GM19193 (cell line): ENCODE measurements around the gene AGPAT1.

Experiments
- POLR2A ChIP-seq: IDR thresholded peaks from 4 replicates; pipeline ENCODE4 v1.6.1; 2011; ENCODE audit not compliant: insufficient read depth, insufficient read length; ENCODE audit errors: extremely low read depth

AGPAT1 gene

DNA sequence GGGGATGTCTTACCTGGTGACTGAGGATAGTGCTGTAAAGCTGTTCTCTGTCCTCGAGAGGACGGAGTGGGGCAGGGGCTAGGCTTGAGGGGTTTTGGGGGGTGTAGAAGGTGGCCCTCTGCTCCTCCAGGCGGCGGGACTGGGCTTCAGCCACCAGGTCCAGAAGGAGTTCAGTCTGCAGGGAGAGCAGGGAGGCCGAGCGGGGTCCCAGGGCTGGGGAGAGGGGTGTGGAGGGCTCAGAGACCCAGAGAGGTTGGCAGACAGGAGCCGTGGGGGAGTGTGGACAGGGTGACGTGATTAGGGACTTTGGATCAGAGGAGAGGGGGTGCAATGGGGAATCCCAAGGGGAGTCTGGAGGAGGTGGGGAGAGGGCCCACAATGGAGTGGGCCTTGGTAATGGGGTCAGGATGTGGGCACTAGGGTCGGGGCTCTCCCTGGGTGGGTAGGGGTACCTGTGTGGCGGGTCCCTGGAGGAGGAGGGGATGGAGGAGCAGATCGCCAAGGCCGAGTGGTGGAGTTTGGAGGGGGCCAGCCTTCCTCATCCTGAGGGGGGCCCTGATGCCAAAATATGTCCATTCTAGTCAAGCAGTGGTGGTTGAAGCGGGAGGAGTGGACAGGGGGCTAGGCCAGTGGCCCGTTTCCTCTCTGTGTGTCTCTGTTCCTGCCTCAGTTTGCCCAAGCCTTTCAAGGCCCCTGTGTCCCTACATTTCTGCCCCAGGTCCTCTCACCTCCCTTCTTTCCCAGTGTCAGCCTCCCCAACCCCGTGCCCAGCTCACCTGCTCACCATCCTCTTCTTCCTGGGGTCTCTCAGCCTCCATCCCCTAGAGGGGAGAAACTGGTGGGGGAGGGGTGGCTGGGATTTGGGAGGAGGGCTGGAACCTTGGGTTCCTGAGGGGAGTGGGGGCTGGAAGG lies 16.1 kb upstream of the AGPAT1 start:
- TF ChIP-seq POLR2A: peak; percentile 34

DNA sequence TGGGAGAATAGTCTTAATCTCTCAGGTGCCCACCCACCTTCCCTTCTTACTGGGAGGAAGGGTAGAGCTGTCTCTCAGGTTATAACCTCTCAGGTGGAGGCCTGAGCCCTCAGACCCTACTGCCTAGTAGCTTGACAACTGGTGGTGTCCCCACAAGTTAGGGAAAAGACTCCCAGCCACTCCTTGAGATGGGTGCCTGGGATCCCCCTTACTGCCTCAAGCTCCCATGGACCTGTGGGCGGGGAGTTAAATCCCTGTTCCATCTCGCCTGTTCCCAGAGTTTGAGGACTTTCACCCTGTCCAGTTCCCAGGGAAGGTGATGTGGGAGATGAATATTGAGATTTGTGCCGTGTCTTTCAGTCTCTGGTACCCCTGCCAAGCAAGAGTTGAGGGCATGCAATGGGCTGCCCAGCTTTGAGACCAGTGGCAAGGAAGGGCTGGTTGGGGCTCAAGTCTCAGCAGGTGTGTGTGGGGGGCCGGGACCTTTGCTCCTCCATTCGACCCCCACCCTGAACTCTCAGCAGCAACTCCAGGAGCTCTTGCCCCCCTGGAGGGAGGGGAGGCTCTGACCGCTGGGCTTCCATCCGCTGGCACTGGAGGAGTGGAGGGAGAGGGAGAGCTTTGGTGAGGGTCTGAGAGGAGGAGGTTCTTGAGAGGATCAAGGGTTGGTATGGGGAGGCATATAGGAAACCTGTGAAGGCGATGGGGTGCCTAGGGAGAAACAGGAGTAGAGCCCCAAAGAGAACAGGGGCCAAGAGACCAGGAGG lies 15.2 kb upstream of the AGPAT1 start:
- TF ChIP-seq POLR2A: peak; percentile 19

DNA sequence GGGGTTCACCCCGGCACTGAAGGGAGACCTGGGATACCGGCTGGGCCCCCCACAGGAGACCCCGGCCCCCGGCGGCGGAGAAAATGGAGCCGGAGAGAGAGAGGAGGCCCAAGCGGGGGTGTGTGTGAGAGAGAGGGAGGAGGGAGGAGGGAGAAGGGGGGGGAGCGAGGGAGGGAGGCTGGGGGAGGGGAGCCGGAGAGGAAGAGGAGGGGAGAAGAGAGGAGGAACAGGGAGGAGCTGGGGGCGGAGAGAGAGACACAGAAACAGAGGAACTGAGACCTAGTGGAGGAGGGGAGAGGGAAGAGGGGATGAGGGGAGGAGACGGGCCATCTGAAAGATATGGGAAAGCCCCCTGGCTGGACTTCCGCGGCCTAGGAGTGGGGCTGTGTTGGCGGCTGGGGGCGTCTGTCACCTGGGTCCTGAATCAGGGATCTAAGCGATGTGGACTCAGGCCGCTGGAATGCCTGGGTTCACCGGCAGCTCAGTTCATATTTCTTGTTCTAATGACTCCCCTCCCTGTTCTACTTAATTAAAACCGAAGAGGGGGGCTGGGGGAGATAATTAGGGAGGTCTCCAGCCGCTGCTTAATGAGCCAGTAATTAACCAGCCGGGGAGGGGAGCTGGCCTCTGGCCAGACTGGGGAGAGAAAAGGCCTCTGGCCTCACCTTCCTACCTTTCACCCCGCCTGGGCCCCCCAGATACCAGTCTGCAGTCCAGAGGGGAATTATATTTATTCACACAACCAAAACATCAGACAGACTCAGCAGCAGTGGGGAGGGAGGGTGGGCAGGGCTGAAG lies 14.4 kb upstream of the AGPAT1 start, which contains the start of gene PBX2:
Gene PBX2 (minus strand): TSS at position 149 of the 798 bp plus-strand sequence. CDS start 287 bp downstream, outside the sequence.
- peak; percentile 73 for TF ChIP-seq POLR2A

DNA sequence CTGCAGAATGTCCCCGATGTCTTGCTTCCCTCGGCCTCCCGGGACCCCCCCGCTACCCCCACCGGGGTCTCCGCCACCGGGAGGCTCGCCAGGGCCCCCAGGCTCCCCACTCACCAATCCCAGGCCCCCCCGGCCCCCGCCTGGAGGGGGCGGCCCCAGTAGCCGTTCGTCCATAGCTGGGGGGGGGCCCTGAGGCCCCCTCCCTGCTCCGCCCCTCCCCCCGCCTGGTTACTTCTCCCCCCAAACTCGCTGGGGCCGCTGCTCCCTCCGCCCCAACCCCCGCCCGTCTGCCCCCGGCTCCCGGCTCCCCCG lies 13.8 kb upstream of the AGPAT1 start:
- TF ChIP-seq POLR2A: no peak

DNA sequence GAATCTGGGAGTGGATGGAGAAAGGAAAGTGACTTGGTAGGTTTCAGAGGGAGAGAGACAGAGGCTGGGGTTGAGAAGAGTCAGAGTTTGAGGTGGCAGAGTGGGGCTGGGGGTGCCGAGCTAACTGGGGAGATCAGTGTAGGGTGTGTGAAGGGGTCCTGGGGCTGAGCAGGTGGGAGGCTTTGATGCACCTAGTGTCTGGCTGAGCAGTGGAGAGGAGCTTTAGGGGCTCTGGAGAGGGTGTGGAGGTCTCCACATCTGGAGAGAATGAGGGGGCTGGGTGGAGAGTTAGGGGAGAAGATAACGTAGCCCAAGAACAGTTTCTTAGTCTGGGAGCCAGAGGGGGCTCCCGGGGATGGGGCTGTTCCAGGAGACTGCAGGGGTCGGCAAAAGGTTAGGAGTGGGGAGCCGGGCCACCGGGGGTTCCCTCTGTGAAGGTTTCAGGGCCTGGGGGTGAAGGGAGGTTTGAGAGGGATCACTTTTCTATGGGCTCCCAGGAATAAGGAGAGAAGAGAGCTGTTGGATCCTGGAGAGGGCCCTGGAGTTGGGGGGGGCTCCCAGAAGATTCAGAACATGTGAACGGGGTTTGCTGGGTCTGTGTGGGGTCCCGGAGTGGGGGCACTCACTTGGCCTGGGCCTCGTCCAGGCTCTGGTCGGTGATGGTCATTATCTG lies 13.3 kb upstream of the AGPAT1 start:
- TF ChIP-seq POLR2A: no peak

DNA sequence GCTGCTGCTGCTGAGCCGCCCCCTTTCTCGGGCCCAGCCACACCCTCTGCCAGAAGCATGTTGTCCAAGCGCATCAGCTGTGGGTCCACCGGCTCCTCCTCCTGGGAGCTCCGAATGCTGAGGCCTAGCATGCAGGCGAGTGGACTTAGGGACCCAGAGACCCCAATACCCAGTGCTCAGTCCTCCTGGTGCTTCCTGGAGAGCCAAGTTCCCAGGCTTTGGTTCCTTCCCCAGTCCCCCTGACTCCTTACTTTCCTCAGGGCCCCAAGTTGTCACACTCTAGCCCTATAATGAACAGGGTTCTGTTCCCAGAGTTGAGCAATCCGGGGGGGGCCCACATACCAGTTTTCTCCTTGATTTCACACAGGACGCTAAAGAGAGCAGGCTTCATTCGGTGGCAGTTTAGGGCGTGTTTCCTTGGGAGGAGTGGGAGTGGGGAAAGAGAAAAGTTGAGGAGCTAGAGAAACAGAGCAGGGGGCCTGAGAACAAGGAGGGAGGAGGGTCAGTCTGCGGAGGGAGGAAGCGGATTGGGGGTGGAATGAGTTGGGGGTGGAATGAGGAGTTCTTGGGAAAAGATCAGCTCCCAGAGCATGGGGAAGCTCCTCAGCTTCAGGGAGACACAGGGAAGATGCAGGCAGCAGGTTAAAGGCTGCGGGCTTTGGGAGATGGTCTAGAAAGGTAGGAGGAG lies 12.6 kb upstream of the AGPAT1 start:
- no peak for TF ChIP-seq POLR2A

DNA sequence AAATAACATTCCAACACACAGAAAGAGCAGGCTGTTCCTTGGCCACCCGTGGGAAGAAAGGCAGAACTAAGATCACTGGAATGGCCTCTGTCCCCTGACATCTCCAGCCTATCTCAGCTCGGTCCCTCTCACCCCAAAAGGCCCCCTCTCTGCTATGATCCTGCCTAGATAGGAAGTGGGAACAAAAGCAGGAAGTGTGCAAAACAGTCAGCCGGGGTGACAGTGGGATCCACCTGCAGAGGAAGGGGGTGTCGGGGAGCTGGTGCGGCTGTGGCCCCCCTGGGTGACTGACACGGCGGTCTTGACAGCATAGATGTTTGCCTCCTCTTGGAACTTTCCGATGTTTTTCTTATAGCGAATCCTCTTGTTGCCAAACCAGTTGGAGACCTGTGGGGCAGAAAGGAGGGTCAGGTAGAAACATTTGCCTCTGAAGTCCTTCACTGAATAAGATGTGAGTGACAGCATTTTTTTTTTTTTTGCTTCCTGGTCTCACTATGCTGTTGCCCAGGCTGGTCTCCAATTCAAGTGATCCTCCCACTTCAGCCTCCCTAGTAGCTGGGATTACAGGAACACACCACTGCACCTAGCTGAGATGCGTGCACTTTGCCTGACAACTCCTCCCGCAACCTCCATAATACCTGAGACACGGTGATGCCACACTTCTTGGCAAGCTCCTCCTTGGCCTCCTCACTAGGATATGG lies 11.3 kb upstream of the AGPAT1 start:
- TF ChIP-seq POLR2A: no peak

DNA sequence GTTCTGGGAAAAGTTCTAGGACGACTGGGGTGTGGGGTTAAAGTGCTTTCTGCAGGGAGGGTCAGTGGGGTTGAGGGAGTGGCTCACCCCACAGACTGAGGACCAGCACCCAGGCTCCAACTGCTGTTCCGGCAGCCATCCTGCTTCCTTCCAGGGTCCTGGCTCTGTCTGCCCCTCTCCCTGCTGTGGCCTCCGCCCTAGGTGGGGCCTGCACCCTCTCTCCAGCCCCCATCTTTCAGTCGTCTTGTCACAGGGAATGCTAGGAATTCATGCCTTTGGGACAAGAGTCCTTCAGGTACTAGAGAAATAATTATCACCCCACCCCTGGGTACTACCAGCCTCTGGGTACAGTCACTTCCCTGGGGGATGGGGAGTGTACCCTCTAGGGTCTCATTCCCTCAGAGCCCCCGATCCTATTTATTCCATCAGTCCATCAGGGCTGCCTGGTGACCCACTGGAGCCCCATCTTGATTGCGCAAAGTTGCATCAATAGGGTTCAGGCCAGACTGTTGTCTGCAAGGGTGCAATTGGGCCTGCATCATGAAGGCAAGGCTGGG lies 8.3 kb upstream of the AGPAT1 start, which contains the start of gene AGER:
Gene AGER (minus strand): TSS at position 170 of the 557 bp plus-strand sequence. CDS start 31 bp downstream, at position 139.
- peak; percentile 56 for TF ChIP-seq POLR2A

DNA sequence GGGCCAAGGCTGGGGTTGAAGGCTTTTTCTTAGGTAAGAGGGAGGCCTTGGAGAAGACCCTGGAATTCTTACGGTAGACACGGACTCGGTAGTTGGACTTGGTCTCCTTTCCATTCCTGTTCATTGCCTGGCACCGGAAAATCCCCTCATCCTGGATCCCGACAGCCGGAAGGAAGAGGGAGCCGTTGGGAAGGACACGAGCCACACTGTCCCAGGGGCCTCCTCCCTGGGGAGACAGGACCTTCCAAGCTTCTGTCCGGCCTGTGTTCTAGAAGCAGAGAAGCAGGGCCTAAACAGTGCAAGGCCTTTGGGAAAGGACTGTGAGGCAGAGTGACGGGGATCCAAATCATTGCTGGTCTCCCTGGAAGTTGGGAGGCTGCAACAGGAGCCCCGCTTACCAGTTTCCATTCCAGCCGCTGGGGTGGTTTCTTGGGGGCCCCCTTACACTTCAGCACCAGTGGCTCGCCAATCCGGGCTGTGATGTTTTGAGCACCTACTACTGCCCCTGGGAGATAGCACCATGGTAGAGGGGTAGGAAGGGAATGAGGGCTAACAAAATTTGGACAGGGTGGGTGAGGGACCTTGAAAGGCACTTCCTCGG lies 7.7 kb upstream of the AGPAT1 start:
- TF ChIP-seq POLR2A: no peak

DNA sequence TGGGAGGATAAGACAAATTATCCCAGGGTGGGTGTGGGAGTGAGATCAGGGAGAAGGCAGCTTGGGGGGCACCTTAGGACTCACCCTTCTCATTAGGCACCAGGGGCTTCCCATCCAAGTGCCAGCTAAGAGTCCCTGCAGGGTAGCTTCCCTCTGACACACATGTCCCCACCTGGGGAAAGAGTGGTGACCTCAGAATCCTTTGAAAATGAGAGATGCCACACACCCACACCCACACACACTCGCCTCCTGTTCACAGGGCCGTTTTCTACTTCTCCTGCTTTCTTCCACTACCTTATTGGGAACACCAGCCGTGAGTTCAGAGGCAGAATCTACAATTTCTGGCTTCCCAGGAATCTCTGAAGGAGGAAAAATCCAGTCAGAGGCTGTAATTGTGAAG lies 7.1 kb upstream of the AGPAT1 start:
- no peak for TF ChIP-seq POLR2A

DNA sequence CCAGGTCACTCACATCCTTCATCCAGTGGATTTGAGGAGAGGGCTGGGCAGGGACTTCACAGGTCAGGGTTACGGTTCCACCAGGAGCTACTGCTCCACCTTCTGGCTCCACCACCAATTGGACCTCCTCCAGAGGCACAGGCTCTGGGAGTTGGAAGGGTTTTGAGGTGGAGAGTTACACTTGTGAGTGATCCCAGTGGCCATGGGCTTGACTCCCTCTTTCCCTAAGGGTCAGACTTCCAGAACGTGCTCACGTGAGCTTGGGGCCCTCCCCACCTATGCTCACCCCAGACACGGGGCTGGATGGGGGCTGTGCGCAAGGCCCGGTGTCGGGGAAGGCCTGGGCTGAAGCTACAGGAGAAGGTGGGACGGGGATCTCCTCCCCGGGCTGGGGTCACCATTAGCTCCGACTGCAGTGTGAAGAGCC lies 6.7 kb upstream of the AGPAT1 start:
- no peak for TF ChIP-seq POLR2A

DNA sequence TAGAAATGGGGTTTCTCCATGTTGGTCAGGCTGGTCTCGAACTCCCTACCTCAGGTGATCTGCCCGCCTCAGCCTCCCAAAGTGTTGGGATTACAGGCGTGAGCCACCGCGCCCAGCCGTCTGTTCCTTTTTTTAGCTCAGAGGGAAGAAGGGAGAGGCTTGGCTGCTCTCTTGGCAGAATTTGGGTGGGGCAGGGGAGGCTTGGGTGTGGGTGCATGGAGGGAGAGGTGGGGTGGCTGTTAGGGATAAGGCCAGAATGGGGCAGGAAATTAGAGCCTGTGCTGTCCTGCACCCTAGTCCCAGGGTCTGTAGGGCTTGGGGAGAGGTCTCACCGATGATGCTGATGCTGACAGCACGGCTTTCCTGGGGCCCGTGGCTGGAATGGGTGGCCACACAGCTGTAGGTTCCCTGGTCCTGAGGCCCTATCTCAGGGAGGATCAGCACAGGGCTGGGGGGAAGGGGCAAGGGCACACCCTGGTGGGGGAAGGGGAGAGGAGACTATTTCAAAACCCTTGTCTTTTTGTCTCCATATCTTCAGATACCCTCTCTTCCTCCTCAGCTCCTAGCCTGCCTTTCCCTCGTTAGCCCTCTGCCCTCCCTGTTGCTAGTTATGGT lies 6.1 kb upstream of the AGPAT1 start:
- no peak for TF ChIP-seq POLR2A
